NCI-H187 treated with DMSO at 0.1 percent for 48 hours (cell line): ENCODE measurements around the gene KRT82.

Source experiments
- DNase-seq: peaks from one replicate; lab custom pipeline; 2025; lab: John Stamatoyannopoulos, UW

The KRT82 gene

DNA sequence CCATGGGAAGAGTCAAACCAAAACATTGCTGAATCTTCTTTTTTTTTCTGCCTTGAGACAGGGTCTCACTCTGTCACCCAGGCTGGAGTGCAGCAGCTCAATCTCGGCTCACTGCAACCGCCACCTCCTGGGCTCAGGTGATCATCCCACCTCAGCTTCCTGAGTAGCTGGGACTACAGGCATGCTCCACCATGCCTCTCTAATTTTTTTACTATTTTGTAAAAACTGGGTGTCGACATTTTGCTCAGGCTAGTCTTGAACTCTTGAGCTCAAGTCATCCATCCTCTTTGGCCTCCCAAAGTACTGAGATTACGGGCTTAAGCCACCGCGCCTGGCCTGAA, 29.5 kb upstream of the KRT82 start:
- DNase-seq: no peak

DNA sequence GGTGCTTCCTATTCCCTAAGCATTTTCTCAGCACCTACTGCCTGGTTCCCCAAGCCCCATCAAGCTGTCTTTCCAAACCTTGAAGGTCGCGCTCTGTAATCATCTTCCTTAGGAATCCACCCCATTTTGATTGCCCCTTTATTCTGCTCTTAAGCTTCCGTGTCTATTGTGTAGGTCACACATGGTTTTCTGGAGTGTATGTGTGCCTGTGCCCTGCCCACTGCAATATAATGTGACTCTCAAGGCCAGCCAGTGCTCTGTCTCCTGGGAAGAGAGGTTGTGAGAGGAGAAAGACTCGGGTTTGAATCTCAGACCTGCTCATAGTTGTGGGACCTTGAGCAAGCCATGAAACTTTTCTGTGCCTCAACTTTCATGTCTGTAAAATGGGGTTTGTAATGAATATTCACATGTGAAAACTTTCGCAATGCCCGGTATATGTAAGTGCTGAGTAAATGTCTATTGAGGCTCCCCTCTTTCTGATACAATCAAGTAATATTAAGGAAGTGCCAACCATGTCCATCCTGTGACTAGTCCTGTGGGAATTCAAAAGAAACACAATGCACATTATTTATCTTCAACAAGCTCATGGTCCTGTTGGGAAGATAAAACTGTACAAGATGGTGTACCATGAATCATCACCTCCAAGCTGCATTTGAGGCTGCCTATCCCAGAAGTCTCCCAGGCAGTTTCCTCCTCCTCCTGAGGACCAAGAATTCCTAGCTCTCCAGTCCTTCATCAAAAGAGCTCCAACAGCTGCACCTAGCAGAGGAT, 28.8 kb upstream of the KRT82 start:
- no peak for DNase-seq

DNA sequence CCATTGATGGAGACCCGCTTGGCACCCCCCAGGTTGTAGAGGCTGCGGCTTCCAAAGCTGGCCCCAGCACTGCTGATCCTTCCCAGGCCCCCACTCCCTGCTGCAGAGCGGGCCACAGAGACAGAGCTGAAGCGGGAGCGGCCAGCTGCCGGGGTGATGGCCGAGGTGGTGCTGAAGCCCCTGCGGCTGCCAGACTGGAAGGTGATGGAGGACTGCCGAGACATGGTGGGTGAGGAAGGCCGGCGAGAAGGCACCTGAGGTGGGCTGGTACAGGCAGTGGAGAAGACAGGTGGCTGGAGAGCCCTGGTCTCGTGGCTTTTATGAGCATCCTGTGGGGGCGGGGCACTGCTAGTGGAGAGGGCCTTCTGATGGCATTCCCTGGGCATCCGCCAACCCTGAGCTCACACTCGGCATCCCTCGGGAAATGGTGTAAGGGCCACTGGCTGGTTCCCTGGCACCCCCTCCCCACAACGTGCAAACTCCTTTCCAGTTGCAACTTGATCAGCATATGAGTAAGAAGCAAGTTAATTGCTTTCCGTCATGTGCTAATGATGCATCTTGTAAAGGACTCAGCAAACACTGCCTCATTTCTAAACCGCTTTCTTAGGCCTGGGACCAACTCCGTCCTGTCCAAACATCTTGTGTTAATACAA, 28.1 kb upstream of the KRT82 start, which contains the start of gene KRT75:
KRT75 (minus strand) TSS at position 291 of the 653 bp plus-strand sequence; CDS start at position 224, 67 bp downstream.
- DNase-seq: no peak

DNA sequence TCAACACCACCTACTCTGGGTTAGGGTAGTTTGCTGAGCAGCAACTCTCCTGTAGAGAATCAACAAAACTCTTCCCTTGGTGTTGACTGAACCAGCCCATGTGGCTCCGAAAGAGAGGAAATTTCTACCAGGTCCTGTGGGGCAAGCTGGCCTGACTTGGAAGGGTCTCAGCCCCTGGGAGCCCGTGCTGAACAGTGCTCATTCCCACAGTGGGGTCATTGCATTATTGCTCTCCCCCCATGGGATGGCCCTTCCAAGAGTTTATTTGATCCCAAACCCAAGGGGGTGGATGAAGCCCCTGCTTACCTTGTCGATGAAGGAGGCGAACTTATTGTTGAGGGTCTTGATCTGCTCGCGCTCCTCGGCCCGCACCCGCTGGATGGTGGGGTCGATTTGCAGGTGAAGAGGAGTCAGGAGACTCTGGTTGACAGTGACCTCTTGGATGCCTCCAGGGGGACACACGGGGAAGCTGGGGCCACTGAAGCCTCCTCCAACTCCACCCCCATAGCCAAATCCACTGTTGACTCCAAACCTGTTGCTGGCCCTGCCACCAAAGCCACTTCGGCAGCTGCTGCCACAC, 27.5 kb upstream of the KRT82 start:
- no peak for DNase-seq

DNA sequence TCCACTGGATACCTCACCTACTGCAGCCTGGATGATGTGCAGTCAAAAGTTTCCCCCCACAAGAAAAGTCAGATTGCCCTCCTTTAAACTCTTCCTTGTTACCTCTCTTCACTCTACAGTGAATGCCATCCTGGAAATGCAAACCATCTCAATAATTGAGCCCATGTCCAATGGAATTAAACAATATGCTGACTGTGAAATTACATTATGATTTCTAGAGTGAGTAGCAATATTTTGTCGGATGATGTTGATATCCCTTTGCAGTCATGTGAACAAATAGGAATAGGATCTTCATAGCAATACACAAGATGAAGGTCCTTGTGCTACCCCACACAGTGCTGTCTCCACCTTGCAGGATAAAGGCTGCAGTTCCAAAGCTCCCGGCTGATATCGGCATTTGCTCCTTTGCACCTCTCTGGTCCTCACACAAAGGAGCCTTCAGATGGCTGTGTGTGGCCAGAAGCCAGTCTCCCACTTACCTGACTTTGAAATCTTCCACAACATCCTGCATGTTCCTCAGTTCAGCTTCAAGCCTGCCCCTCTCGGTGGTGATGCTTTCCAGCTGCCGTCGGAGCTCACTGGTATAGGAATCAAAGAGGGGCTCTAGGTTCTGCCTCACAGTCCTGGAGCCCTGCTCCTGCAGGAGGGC, 26.5 kb upstream of the KRT82 start:
- no peak for DNase-seq

DNA sequence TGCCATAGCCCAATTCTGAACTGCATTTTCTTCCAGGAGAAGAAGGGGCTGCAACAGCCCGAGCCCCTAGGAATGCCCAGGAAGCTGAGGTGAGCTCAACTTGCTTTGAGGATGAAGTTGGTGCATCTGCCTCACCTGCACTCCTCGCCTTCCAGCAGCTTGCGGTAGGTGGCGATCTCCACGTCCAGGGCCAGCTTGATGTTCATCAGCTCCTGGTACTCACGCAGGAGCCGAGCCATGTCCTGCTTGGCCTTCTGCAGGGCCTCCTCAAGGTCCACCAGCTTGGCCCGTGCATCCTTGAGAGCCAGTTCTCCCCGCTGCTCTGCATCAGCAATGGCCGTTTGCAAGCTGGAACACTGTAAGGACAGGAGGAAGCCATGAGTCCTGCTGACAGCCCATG, 22.0 kb upstream of the KRT82 start:
- no peak for DNase-seq

DNA sequence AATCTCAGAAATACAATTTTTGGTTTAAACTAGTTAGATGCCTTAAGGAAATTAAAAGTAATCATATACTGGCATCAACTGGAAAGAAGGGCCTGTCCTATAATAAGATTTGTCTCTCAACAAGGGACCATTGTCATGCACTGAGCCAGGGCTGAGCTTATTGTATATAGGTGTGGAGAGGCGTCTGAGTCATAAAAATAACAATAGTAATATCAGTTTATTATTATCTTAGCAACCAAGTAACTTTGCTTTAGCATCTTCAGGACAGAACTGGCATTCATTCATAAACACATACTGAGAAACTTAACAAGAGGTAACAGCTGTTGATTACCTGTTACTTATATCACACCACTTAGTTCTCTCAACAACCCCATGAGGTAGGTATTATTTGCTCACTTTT, 20.9 kb upstream of the KRT82 start:
- DNase-seq: no peak

DNA sequence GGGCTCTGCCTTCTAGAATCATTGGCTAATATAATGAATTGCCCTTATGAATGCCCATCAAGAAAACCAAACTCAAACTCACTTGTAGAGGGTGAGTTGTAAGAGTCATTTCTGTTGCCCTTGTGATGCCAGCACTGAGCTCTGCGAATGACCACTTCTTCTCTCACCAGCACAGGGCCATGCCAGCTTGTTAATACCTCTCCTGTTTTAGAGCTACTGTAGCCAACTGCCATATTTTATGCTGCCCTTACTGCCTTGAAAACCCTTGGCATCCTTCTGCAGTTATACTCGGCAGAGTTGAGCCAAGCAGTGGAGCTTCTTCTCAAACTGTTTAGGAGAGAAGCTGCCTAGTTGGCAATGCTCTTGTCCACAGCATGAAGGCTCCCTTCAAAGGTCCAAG, 19.9 kb upstream of the KRT82 start:
- no peak for DNase-seq

DNA sequence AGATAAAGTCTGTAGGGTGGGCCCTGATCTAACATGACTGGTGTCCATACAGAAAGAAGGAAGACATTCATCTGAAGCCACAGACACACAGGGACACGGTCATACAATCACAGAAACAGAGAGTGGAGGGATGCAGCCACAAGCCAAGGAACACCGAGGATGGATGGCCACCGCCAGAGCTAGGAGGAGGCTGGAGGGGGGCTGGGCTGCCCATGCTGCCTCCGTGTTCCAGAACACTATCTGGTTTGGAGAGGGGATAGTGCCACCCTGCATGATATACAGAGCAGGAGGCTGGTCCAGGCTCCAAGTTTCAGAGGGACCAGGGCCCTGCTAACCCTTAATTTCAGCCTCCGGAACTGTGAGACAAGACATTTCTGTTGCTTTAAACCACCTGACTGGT, 19.3 kb upstream of the KRT82 start:
- DNase-seq: no peak

DNA sequence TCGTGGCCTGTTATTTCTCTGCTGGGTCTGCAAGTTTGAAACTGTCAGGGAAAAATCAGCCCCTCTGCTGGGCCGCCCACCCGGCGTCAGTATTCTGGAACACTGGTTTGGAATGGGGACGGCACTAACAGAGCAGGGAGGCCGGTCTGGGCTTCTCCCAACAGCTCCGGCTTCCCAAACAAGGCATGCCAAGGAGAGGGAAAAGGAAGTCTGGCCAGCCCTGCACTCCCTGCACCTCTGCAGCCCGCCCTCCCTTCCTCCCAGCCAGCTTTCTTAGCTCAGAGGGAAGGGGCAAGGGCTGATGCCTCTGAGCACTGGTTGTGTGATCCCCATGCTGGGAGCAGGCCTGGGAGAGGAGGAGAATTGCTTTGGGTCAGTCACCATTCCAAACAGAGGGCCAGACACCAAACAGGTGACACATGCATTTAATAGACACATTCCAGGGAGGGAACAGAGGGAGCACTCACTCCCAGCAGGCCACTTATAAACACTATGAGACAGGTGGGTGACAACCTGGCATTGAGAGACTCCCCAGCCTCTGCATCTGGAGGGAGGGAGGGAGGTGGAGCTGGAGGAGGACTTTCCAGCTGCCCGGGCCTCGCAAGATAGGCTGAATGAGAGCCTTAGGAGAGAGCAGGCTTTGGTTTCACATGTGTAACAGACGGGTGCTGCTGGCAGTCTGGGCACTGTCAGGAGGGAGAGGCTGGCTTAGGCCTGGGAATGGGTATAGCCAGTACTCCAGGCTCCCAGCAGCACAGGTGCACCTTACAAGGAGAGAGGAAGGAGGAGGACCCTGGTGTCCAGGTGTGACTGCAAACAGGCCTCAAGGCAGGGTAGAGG, 17.7 kb upstream of the KRT82 start:
- DNase-seq: peak; percentile 39

DNA sequence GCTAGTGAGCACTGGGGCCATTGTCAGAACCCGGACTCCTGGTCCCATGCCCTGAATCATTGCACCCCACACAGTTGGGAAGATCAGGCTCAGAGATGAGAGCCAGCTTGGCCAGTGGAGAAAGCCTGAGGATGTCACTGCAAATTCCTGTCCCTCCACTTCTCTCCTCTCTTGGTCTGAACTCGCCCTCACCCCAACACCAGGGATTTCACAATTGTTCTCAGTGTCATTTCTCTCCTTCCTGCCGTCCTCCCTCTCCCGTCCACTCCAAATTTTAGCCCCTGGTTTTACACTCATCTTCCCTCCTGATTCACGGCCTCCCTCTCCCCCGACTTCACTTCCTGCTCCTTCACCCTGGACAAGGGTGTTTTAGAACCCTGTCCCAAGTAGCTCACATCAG, 16.9 kb upstream of the KRT82 start:
- DNase-seq: no peak

DNA sequence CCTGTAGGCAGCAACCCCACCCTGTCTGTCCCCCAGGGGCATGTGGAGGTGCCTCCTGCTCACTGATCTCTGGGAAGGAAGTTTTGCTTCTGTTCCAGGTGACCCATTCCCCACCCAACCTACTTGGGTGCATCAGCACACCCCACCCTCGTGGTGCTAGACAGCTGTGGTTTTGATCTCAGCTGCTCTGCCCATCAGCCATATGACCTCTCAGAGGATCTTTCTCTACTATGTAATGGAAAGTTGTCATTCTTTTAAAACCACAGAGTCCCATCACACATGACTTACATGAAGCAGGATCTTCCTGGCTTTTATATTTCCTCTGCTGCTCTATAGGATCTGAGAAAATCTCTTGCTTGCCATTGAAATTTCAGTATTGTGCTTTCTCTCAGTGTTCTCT, 13.5 kb upstream of the KRT82 start:
- DNase-seq: no peak

DNA sequence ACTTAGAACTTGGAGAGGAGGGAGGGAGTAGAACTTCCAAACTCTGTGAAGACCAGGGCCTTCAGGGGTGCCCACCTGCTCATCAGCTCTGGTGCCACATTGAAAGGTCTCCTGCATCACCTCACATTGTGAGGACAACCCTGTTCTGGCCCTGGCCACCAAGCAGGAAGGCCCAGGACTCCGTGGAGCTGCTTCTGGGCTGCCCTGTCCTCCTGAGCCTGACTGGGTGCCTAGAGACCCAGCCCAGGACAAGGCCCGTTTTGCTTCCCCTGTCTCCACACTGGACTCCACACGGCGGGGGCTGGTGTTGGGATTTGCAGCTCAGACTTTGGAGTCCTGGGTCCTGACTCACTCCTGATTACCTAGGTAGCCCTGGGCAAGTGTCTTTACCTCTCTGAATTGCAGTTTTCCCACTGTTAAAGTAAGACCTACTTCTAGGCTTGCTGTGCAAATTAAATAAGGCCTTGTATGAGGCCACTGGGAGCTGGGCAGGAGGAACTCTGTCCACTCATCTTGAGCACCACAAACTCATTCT, 12.5 kb upstream of the KRT82 start:
- no peak for DNase-seq

DNA sequence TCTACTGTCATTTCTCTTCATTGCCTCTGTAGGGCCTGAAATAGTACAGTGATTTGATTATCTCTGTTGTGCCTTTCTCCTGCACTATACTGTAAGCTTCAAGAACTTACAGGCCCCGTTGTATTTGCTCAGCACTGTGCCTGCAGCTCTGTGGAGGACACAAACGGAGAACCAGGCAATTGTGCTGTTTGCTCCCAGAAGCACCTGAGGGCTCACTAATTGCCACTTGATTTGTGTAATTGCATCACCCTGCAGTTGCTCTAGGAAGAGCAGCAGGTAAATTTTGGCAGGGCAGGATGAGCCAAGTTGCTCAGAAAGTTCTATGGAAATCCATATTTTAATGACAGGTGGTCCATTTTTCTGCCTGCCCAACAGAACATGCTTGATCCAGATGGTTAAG, 11.6 kb upstream of the KRT82 start:
- DNase-seq: no peak

DNA sequence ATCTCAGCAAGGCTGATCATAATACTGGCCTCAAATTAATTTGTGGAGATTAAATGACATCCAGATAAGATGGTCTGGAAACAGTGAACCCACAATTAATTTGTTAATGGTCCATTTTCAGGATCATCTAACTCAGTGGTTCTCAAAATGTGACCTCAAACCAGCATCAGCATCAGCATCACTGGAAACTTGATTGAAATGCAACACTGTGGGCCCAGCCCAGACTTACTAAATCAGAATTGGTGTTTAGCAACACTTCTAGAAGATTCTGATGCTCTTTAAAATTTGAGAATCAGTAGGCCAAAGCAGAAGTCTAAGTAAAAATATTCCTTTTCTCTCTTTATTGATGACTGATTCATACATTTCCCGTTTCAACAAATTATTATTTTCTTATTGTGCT, 10.7 kb upstream of the KRT82 start:
- DNase-seq: no peak

DNA sequence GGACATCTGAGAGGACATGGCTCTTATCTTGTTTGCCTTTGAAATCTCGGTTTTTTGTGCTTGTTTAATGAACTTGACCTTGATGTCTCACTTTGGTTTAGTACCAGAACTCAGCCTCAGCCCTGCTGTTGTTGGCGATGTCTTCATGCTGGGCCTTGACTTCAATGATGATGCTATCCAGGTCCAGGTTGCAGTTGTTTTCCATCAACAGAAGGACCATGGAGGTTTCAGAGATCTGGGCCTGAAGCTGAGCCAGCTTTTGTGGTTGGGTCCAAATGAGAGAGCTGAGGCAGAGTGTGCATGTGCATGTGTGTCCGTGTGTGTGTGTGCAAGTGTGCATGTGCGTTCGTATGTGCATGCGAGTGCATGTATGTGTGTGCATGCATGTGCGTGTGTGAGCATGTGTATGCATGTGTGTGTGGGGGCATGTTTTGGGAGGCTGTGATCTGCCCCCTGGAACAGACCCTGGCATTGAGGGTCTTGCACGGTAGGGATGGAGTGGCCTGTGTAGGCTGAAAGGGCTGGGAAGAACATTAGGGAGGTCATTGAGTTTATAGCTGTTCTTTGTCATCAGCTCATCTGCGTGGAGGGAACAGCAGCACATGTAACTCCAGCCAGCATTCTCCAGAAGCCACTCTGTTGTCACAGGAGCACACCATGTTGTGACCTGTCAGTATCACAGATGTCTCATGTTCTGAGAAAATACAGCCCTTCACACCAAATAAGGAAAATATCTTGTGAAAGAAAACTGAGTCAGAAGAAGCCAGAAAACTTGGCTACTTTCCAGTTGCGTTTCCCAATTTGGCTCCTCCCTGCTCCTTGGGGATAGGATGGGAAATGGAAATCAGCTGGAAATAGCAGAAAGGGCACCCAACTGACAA, 10.0 kb upstream of the KRT82 start:
- no peak for DNase-seq

DNA sequence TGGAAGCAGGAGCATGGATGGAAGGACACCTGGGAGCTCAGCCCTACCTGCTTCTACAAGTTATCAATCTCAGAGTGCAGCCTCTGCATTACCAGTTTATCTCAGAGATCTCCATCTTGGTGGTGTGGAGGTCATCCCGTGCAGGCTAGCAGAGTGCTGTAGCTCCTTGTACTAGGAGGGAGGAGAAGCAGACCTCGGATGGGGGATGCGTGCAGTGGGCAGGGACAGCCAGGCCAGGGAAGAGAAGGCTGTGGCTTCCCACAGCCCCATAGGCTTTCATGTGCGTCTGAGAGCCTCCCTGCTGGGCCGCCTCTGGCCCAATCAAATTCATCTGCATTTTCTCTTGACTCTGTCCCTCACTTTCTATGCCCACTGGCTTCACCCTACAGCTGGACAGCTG, 8.8 kb upstream of the KRT82 start:
- DNase-seq: no peak

DNA sequence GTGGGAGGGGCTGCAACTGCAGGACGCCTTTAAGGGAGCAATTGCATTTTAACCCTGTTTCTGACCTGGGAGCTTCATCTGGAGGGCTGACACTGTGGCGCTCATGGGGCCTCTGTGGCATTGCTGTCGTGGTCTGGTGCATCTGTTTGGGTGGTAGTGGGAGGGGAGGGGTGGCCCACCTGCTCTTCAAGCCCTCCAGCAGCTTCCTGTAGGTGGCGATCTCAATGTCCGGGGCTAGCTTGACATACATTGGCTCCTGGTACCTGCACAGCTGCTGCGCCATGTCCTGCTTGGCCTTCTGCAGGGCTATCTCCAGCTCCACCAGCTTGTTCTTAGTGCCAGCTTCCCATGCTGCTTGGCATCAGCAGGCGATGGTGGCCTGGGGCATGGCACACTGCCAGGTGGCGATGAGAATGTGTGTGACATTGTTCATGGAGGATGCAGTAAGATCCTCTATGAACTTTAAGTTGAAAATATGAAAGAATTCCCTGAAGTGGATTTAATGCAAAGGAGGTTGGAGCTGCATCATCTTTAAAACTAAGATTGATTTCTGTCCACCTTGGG, 7.7 kb upstream of the KRT82 start:
- DNase-seq: no peak

DNA sequence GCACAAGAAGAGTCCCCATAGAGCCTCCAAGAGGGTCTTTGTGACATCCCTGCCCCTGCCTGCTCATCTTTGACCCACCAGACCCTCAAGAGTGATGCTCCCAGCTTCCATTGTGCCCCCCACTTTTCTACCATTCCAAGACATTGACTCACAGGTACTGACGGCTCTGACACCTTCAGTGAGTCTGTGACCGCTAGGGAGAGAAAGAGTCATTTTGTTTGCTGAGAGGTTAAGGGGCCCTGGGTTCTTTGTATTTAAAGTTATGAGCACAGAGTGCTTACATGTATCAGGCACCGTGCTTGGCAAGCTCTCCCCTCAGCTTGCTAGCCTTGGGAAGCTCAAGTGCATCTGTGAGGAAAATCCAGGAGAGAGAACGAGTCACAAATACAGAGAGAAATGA, 7.1 kb upstream of the KRT82 start:
- DNase-seq: no peak

DNA sequence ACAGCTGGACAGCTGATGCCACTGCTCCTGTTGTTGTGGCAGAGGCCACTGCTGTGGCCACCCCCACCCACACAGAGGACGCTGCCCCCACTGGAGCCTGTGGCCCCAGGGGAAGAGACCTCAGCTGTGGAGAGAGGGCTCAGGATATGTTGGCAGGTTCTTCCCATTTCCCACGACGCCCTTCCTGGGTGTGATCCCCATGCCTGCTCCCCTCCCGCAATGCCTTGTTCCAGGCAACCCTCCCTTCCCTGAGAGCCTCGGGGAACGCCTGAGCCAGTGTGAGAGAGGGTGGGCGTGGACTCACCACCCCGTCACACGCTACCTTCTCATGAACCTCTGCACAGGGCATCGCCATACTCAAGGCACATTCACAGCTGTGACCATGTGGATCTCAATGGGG, 5.7 kb upstream of the KRT82 start:
- DNase-seq: no peak
